Colonic mucosa (tissue), 4 donors: Measurements from ENCODE around the gene NRXN2. TPM values are rescaled to one million over a fixed set of nuclear protein-coding genes. Genes with fewer than 3 reads are reported as not detected.

Source experiments
- DNase-seq: peaks from one replicate; pipeline ENCODE4 v3.0.0-alpha.2; 2020
- H3K27ac ChIP-seq: fragments of 200-600 bp; one replicate; pipeline ENCODE4 v1.8.0; 2021
- H3K27me3 ChIP-seq: fragments of 200-600 bp; one replicate; pipeline ENCODE4 v1.8.0; 2021
- H3K36me3 ChIP-seq: fragments of 200-600 bp; one replicate; pipeline ENCODE4 v1.8.0; 2021
- H3K4me1 ChIP-seq: fragments of 200-600 bp; one replicate; pipeline ENCODE4 v1.8.0; 2021; ENCODE audit warnings: mild to moderate bottlenecking
- H3K4me3 ChIP-seq: fragments of 200-600 bp; one replicate; pipeline ENCODE4 v1.8.0; 2021
- H3K9ac ChIP-seq, 2 donors: one replicate each; pipeline ENCODE4 v1.7.0; 2013; ENCODE audit warnings: control low read depth in 2 of 2, low read depth in 2 of 2, low read length in 2 of 2
- H3K9me3 ChIP-seq: fragments of 200-600 bp; one replicate; pipeline ENCODE4 v1.8.0; 2021
- CTCF ChIP-seq: fragments of 200-600 bp; IDR thresholded peaks from one replicate; pipeline ENCODE4 v1.8.0; 2022; ENCODE audit warnings: antibody characterized with exemption, mild to moderate bottlenecking
- intact Hi-C: fragments of 100-400 bp; cut with DNase I; formaldehyde crosslinking; loops from one replicate; pipeline ENCODE4 v1.14.1; 2022
- total RNA-seq, 2 donors: library from RNA; stranded (reverse); fragmentation: NEBNext Ultra II Directional in 1 of 2; extraction: Animal tissue kit (Norgen Biotek cat#: 25700) in 1 of 2; gene quantifications; one replicate each; pipeline ENCODE4 v1.2.1, GENCODE V29; 2021
- donor health status: healthy.
- donor health status: DM: no; HTN: no; CAD: no.
- donor health status: DM: no; HTN: no; CAD: no.

The NRXN2 gene
- total RNA-seq, 2 donors from 2014 or later, result 2.2 to 5.4 TPM

DNA sequence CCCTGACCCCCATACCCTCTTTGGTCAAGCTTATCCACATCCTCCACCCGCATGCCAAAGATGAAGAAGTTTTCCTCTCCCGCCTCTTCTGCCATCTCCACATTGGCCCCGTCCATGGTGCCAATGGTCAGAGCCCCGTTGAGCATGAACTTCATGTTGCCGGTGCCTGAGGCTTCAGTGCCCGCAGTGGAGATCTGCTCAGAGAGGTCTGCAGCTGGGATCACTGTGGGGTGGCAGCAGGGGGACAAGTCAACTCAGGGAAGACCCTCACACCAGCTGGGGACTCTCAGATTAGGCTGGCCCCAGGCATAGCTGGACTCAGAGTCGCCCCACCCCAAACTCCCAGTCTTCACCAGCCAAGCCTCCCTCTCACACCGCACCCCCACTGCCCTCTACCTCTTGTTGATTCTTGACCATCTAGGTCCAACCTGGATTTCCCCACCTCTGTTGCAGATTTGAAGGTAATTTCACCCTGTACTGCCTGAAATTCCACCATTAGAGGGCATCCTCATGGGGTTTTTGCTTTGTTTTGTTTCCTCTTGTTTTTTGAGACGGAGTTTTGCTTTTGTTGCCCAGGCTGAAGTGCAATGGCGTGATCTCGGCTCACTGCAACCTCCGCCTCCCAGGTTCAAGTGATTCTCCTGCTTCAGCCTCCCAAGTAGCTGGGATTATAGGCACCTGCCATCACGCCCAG, 27.5 kb upstream of the NRXN2 start:
- no peak overlapping the region for H3K4me3 ChIP-seq
- TF ChIP-seq CTCF, result no peak
- peaks cover 2% of the 10 kb centered on the region for H3K27me3 ChIP-seq
- no peaks in the 10 kb centered on the region for H3K9me3 ChIP-seq
- intact Hi-C loops, result no loop called here
- H3K9ac ChIP-seq, result no peak overlapping the region
- no peaks in the 10 kb centered on the region for H3K36me3 ChIP-seq
- no peaks in the 10 kb centered on the region for H3K4me1 ChIP-seq
- H3K27ac ChIP-seq, result no peak overlapping the region
- no peak for DNase-seq

- TF ChIP-seq CTCF, result no peak
These were observed 25.1 kb upstream of the NRXN2 start for GRCh38 chr11:64747961-64748665.

GRCh38 chr11:64746486-64746885, 23.5 kb upstream of the NRXN2 start:
- Histone ChIP-seq H3K4me3 (no peak overlapping the region), H3K9me3 (no peaks in the 10 kb centered on the region), H3K27ac (peak overlapping the region; percentile 86), H3K27me3 (peaks cover 37% of the 10 kb centered on the region), H3K36me3 (no peaks in the 10 kb centered on the region), H3K4me1 (peaks cover 19% of the 10 kb centered on the region), H3K9ac (no peak overlapping the region)
- TF ChIP-seq CTCF, result no peak
- intact Hi-C loops, result no loop called here
- DNase-seq, result no peak

More at GRCh38 chr11:64747961-64748665, 25.1 kb upstream of the NRXN2 start:
- peaks cover 8% of the 10 kb centered on the region for H3K4me1 ChIP-seq
- H3K9me3 ChIP-seq, result no peaks in the 10 kb centered on the region
- H3K4me3 ChIP-seq, result no peak overlapping the region
- H3K27ac ChIP-seq, result no peak overlapping the region
- H3K36me3 ChIP-seq, result no peaks in the 10 kb centered on the region
- no peak overlapping the region for H3K9ac ChIP-seq
- intact Hi-C loops, result no loop called here
- DNase-seq, result no peak
- peaks cover 23% of the 10 kb centered on the region for H3K27me3 ChIP-seq

DNA sequence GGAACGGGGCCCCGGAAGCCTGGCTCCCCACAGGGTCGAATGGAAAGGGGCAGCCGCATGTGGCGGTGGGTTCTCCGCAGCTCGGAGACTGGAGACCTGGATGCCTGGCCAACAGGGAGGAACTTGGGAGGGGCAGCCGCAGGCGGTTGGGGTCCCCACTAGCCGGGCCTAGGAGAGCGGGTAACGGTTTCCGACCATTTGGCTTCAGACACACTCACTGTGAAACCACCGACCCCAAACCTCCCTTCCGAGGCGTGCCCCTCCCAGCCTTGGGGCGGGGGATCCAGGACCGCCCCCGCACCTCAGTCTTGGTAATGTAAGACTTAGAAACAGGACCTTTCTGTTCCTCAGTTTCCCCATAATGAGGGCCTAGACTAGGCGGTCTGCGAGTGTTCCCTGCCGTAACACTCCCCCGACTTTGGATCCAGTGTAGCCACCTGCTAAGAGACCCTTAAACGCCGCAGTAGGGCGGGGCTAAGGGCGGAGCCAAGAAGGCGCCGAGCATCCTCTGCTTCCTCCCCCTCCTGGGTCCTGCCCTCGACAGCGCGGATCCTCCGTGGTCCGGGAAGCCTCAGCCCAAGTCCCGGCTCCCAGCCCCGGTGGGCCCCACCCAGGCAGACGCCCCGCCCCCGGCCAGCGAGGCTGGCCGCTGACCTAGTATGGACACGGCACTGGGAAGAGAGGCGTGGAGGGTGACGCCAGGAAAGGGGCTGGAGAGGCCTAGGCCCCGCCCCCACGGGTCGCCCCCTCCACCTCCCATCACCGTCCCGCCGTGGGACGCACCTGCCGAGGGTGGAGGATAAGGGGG, 22.7 kb upstream of the NRXN2 start:
- Histone ChIP-seq H3K36me3 (no peaks in the 10 kb centered on the region), H3K9me3 (no peaks in the 10 kb centered on the region), H3K27me3 (peaks cover 43% of the 10 kb centered on the region), H3K27ac (peak overlapping the region; percentile 86), H3K9ac (peak overlapping the region; percentile 40 to 66), H3K4me1 (peaks cover 19% of the 10 kb centered on the region), H3K4me3 (peak overlapping the region; percentile 36)
- intact Hi-C loops, result no loop called here
- TF ChIP-seq CTCF, result no peak
- peak; percentile 60 for DNase-seq

- Histone ChIP-seq H3K27me3 (peaks cover 43% of the 10 kb centered on the region), H3K4me1 (peaks cover 19% of the 10 kb centered on the region), H3K4me3 (peak overlapping the region; percentile 36), H3K9me3 (no peaks in the 10 kb centered on the region), H3K9ac (peak overlapping the region; percentile 40 to 66), H3K27ac (peak overlapping the region; percentile 86), H3K36me3 (no peaks in the 10 kb centered on the region)
- no peak for TF ChIP-seq CTCF
- intact Hi-C loops, result no loop called here
- peak; percentile 59 for DNase-seq
These were observed 22.2 kb upstream of the NRXN2 start for GRCh38 chr11:64745189-64745520.
